ENCODE results near the gene SETD2. TPM values are rescaled to one million over a fixed set of nuclear protein-coding genes. Genes with fewer than 3 reads are reported as not detected.

Gene SETD2
- total RNA-seq, 2 donors from 2014 or later, result 59.0 to 61.5 TPM

DNA sequence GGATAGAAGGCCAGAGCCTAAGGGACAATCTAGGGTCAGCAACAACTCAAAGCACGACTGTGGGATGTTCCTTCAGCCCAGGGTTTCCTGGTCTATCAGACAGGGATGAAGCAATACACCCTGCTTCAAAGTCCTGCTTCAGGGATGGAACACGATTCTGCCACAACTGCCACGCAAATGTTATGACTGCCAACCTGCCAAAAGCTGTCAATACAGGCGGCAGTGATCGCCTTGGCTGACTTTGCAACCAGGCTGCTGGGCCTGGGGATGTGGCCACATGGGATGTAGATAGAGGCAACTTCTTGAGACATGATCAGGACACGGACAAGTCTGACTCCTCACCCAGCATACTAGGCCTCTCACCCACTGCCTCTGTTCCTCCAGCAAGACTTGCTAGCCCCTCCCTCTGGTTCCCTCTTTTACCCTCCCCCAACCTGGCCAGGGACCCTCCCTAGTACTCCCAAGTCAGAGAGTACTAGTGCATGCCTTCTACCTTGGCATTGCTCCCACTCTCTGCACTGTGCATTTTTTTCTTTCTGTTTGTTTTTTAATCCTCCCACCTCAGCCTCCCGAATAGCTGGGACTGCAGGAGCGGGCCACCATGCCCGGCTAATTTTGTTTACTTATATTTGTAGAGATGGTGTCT is 195.0 kb downstream of the SETD2 start:
- Histone ChIP-seq H3K27me3 (ENCODE audit: control insufficient read depth, insufficient read depth, low read length, poor library complexity, severe bottlenecking) (no peaks in the 10 kb centered on the region), H3K36me3 (ENCODE audit: control insufficient read depth, insufficient read depth, low read length) (peaks cover 46% of the 10 kb centered on the region), H3K9me3 (ENCODE audit: control insufficient read depth, low read length) (no peaks in the 10 kb centered on the region), H3K27ac (ENCODE audit: low read depth, low read length) (no peak overlapping the region), H3K9ac (ENCODE audit: extremely low read depth, low read length, poor library complexity, severe bottlenecking) (no peak overlapping the region), H3K4me1 (ENCODE audit: control insufficient read depth, insufficient read depth, low read length) (peaks cover 9% of the 10 kb centered on the region), H3K4me3 (ENCODE audit: low read length) (no peak overlapping the region)
- DNase-seq, result no peak
- no peak overlapping the region for H3K4me3 Mint-ChIP-seq
- H3K4me1 Mint-ChIP-seq, result peaks cover 41% of the 10 kb centered on the region
- peaks cover 2% of the 10 kb centered on the region for H3K9me3 Mint-ChIP-seq
- 80 to 93% methylated on average over 4 to 9 of the region's 9 CpGs for WGBS, 2 experiments (ENCODE audit: insufficient coverage in 1 of 2, insufficient read length in 1 of 2)
- no peaks in the 10 kb centered on the region for H3K27me3 Mint-ChIP-seq (ENCODE audit: insufficient read depth)
- TF ChIP-seq, protein P1, sequence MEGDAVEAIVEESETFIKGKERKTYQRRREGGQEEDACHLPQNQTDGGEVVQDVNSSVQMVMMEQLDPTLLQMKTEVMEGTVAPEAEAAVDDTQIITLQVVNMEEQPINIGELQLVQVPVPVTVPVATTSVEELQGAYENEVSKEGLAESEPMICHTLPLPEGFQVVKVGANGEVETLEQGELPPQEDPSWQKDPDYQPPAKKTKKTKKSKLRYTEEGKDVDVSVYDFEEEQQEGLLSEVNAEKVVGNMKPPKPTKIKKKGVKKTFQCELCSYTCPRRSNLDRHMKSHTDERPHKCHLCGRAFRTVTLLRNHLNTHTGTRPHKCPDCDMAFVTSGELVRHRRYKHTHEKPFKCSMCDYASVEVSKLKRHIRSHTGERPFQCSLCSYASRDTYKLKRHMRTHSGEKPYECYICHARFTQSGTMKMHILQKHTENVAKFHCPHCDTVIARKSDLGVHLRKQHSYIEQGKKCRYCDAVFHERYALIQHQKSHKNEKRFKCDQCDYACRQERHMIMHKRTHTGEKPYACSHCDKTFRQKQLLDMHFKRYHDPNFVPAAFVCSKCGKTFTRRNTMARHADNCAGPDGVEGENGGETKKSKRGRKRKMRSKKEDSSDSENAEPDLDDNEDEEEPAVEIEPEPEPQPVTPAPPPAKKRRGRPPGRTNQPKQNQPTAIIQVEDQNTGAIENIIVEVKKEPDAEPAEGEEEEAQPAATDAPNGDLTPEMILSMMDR (conservative IDR thresholded peaks at IDR 0.05), result no peak
- H3K27ac Mint-ChIP-seq, result no peak overlapping the region
- H3K36me3 Mint-ChIP-seq (ENCODE audit: low read depth), result peaks cover 30% of the 10 kb centered on the region

DNA sequence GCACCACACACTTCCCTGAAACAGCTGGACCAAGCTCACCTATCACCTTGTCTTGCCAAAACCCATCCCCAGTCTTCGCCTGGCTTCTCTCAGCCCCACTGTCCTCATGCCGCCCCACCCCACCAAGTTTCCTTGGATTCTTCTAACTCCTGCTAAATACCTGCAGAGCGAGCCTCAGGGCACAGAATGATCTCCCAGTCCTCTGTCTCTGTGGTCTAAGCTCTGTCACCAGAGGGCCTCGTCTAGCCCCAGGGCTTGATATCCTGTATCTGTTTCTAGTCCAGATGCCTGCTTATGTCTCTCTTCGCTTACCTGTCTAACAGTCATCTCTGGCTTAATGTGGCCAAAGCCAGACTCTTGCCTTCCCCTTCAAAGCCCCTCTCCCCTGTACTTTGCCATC is 197.1 kb downstream of the SETD2 start:
- H3K9me3 ChIP-seq (ENCODE audit: control insufficient read depth, low read length), result peaks cover 7% of the 10 kb centered on the region
- Mint-ChIP-seq H3K27ac (peak overlapping the region; percentile 78), H3K4me3 (no peak overlapping the region), H3K4me1 (peaks cover 41% of the 10 kb centered on the region), H3K27me3 (ENCODE audit: insufficient read depth) (no peaks in the 10 kb centered on the region), H3K36me3 (ENCODE audit: low read depth) (peaks cover 37% of the 10 kb centered on the region), H3K9me3 (peaks cover 11% of the 10 kb centered on the region)
- no peak overlapping the region for H3K4me3 ChIP-seq (ENCODE audit: low read length)
- no peak overlapping the region for H3K27ac ChIP-seq (ENCODE audit: low read depth, low read length)
- DNase-seq, result no peak
- no peaks in the 10 kb centered on the region for H3K27me3 ChIP-seq (ENCODE audit: control insufficient read depth, insufficient read depth, low read length, poor library complexity, severe bottlenecking)
- TF ChIP-seq, protein P1 (conservative IDR thresholded peaks at IDR 0.05), result peak; percentile 44
- peaks cover 51% of the 10 kb centered on the region for H3K36me3 ChIP-seq (ENCODE audit: control insufficient read depth, insufficient read depth, low read length)
- no peak overlapping the region for H3K9ac ChIP-seq (ENCODE audit: extremely low read depth, low read length, poor library complexity, severe bottlenecking)
- WGBS, 2 experiments (ENCODE audit: insufficient coverage in 1 of 2, insufficient read length in 1 of 2), result 93 to 100% methylated on average over 4 to 5 of the region's 5 CpGs
- peaks cover 9% of the 10 kb centered on the region for H3K4me1 ChIP-seq (ENCODE audit: control insufficient read depth, insufficient read depth, low read length)

Other genes starting within 250 kb of the SETD2 start
- gene CCDC12, start 187.4 kb downstream of the SETD2 start, total RNA-seq, result 10 to 100 TPM; 46.7 to 47.8 TPM
- gene NBEAL2, start 184.4 kb downstream of the SETD2 start, total RNA-seq, result 10 to 100 TPM; 59.2 to 64.0 TPM
- gene KIF9, start 118.7 kb upstream of the SETD2 start, total RNA-seq, result 1 to 10 TPM; 9.9 TPM
- gene KLHL18, start 118.8 kb upstream of the SETD2 start, total RNA-seq, result 10 to 100 TPM; 20.7 to 28.3 TPM
- gene PTPN23, start 216.9 kb upstream of the SETD2 start, total RNA-seq, result 10 to 100 TPM; 44.2 to 54.1 TPM

Measured in endodermal cell (in vitro differentiated cells).